ENCODE data around the gene GABARAP.
A peak's percentile ranks its signal among the peaks of the same experiment; 100 is the strongest.

GABARAP gene

GRCh38 chr17:7241090-7241733, 1.0 kb downstream of the GABARAP start:
- Histone ChIP-seq H3K27me3 (ENCODE audit: low read length) (no peaks in the 10 kb centered on the region), H3F3A (ENCODE audit: insufficient read depth) (peaks cover 54% of the 10 kb centered on the region), H3K9me2 (replicated peaks; ENCODE audit: insufficient read depth, low read length) (no peaks in the 10 kb centered on the region), H3K36me3 (ENCODE audit: low read length) (no peaks in the 10 kb centered on the region; the same call in 1 of the 2 replicates), H2AFZ (ENCODE audit: low read depth, low read length, severe bottlenecking) (no peak overlapping the region), H3K4me3 (ENCODE audit: insufficient read depth, low read length, poor library complexity, severe bottlenecking) (peak overlapping the region; percentile 90), H3K4me2 (ENCODE audit: low read depth, low read length, poor library complexity, severe bottlenecking) (peak overlapping the region; percentile 92), H3K9me3 (ENCODE audit: insufficient read depth, low read length) (no peaks in the 10 kb centered on the region), H3K27ac (ENCODE audit: low read depth, low read length) (peak overlapping the region; percentile 84), H3K79me2 (ENCODE audit: insufficient read depth, low read length) (peaks cover 33% of the 10 kb centered on the region), H3K9ac (ENCODE audit: low read length) (peak overlapping the region; percentile 97), H4K20me1 (ENCODE audit: low read depth, low read length) (peaks cover 6% of the 10 kb centered on the region; the same call in 1 of the 2 replicates)
- no peak for TF ChIP-seq CTCF (IDR thresholded peaks at IDR 0.05; ENCODE audit: insufficient read depth, low read length, poor library complexity, severe bottlenecking)
- TF ChIP-seq EZH2phosphoT487 (conservative IDR thresholded peaks at IDR 0.05; ENCODE audit: low read length) = no peak

- Histone ChIP-seq H3K4me3 (ENCODE audit: insufficient read depth, low read length, poor library complexity, severe bottlenecking) (peak overlapping the region; percentile 90), H3K79me2 (ENCODE audit: insufficient read depth, low read length) (peaks cover 32% of the 10 kb centered on the region), H3K4me2 (ENCODE audit: low read depth, low read length, poor library complexity, severe bottlenecking) (peak overlapping the region; percentile 92), H3K9me2 (replicated peaks; ENCODE audit: insufficient read depth, low read length) (no peaks in the 10 kb centered on the region), H3K9ac (ENCODE audit: low read length) (peak overlapping the region; percentile 97), H3K9me3 (ENCODE audit: insufficient read depth, low read length) (no peaks in the 10 kb centered on the region), H3K27me3 (ENCODE audit: low read length) (no peaks in the 10 kb centered on the region), H4K20me1 (ENCODE audit: low read depth, low read length) (peaks cover 6% of the 10 kb centered on the region; the same call in 1 of the 2 replicates), H3K36me3 (ENCODE audit: low read length) (no peaks in the 10 kb centered on the region), H3F3A (ENCODE audit: insufficient read depth) (peaks cover 55% of the 10 kb centered on the region), H3K27ac (ENCODE audit: low read depth, low read length) (peak overlapping the region; percentile 84), H2AFZ (ENCODE audit: low read depth, low read length, severe bottlenecking) (no peak overlapping the region)
- TF ChIP-seq EZH2phosphoT487 (conservative IDR thresholded peaks at IDR 0.05; ENCODE audit: low read length) (no peak), CTCF (IDR thresholded peaks at IDR 0.05; ENCODE audit: insufficient read depth, low read length, poor library complexity, severe bottlenecking) (no peak)
These were observed 1.9 kb downstream of the GABARAP start for GRCh38 chr17:7240375-7240774.

GRCh38 chr17:7239091-7240027, 2.9 kb downstream of the GABARAP start, which contains the start of gene PHF23:
Gene PHF23 (minus strand): TSS chr17:7239457. CDS start chr17:7239279, 178 bp downstream.
- TF ChIP-seq EZH2phosphoT487 (conservative IDR thresholded peaks at IDR 0.05; ENCODE audit: low read length) (no peak), CTCF (IDR thresholded peaks at IDR 0.05; ENCODE audit: insufficient read depth, low read length, poor library complexity, severe bottlenecking) (no peak)
- Histone ChIP-seq H3K27me3 (ENCODE audit: low read length) (no peaks in the 10 kb centered on the region), H2AFZ (ENCODE audit: low read depth, low read length, severe bottlenecking) (no peak within 1 kb of the TSS), H3K36me3 (ENCODE audit: low read length) (0 out of 2 replicates have a peak, but pooled peaks cover 3% of the 10 kb centered on the region), H3K79me2 (ENCODE audit: insufficient read depth, low read length) (peaks cover 32% of the 10 kb centered on the region), H3K9ac (ENCODE audit: low read length) (peak within 1 kb of the TSS; percentile 100), H3F3A (ENCODE audit: insufficient read depth) (peaks cover 59% of the 10 kb centered on the region), H4K20me1 (ENCODE audit: low read depth, low read length) (peaks cover 6% of the 10 kb centered on the region; the same call in 1 of the 2 replicates), H3K27ac (ENCODE audit: low read depth, low read length) (peak within 1 kb of the TSS; percentile 93), H3K4me2 (ENCODE audit: low read depth, low read length, poor library complexity, severe bottlenecking) (peak within 1 kb of the TSS; percentile 92), H3K4me3 (ENCODE audit: insufficient read depth, low read length, poor library complexity, severe bottlenecking) (peak within 1 kb of the TSS; percentile 98), H3K9me3 (ENCODE audit: insufficient read depth, low read length) (no peaks in the 10 kb centered on the region), H3K9me2 (replicated peaks; ENCODE audit: insufficient read depth, low read length) (no peaks in the 10 kb centered on the region)
